Stromal cell of bone marrow (primary cell): Measurements from ENCODE around the gene APOL3.
"Not testable (repeated sequence)": the region's sequence is repeated elsewhere in the genome, so short reads cannot be mapped to it uniquely, and the experiment has no call there.

ENCODE experiments used
- DNase-seq: peaks from one replicate; pipeline ENCODE4 v3.0.0-alpha.2; 2012; ENCODE audit warnings: low read depth

The APOL3 gene

DNA sequence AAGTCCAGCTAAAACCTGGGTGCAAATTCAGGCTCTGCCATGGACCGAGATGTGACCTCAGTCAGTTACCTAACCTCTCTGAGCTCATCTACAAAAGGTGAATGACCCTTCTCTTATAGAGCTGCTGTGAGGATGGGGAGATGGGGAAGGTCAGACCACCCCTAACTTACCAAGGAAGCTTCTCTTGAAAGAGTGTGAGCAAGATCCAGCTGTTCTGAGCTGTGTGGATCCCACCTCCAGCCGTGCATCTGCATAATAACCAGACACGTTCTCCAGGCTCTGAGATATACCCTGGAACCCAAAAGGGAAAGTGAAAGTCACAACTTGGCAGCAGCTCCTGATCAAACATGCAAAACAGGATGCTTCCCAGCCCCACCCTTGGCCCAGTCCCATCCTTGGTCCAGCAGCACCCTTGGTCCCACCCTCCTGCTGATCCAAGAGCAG is at the start of gene APOL3:
Gene APOL3, minus strand, starts transcription at position 257 of the 444 bp plus-strand sequence. CDS start 11,700 bp downstream, outside the sequence.
- DNase-seq, result peak; percentile 73

- no peak for DNase-seq
These were observed 49.7 kb upstream of the APOL3 start for GRCh38 chr22:36210224-36210623.

DNA sequence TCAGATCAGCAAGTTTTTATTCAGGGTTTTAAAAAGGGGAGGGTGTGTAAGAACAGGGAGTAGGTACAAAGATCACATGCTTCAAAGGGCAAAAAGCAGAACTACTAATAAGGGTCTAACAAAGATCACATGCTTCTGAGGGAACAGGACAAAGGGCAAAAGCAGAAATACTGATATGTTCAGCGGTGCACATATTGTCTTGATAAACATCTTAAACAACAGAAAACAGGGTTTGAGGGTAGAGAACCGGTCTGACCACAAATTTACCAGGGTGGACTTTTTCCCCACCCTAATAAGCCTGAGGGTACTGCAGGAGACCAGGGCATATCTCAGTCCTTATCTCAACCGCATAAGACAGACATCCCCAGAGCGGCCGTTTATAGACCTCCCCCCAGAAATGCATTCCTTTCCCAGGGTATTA is 48.9 kb upstream of the APOL3 start:
- DNase-seq, result not testable (repeated sequence)

DNA sequence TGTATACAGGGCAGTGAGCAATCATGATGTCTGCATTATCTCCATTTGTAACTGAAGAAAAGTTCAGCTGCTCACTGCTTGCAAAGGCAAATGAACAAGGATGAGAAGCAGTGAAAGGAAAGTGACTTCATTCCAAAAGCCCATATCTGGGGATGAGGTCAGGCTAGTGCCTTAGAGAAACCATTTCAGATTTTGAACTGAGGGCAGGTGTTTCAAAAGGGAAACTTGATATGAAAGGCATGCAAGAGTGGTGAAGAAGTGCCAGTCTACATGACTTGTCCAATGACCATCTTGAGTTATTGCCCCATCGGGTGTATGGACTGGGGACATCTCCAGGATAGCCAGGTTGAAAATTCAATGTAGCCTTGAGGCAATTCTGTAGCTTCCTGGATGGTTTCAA is 48.4 kb upstream of the APOL3 start:
- no peak for DNase-seq

- no peak for DNase-seq
These were observed 47.7 kb upstream of the APOL3 start for GRCh38 chr22:36208162-36208765.

GRCh38 chr22:36206255-36206654 is 45.7 kb upstream of the APOL3 start:
- DNase-seq, result no peak

DNA sequence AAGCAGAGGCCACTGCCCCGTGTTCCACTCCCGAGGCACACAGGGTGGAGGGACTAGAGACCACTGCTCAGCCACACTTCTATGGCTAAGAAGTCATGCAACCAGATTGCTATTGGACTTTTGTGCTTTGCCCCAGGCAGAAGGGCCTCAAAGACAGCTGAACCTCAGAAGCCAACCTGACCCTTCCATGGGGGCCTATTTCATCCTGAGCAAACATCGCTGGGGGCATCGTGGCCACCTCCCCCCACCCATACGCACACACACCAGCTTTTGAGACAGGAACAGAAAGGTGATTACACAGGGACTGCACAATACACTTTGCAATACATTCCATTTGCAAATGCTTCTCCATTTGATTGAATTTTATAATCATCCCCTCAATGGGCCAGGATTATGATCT is 45.0 kb upstream of the APOL3 start:
- not testable (repeated sequence) for DNase-seq

DNA sequence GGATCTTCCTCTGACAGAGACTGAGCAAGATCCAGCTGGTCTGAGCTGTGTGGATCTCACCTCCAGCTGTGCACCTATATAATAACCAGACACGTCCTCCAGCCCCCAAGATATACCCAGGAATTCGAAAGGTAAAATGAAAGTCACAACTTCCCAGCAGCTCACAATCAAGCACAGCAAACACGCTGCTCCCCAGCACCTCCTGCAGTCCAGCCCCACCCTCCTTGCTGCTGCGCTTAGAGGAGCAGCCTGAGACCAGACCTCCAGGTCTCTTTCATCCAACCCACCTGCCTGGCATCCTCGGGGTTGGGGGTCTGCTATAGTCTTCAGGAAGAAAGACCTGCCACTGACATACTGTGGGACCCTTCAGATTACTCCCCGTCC is 44.1 kb upstream of the APOL3 start:
- DNase-seq, result no peak

DNA sequence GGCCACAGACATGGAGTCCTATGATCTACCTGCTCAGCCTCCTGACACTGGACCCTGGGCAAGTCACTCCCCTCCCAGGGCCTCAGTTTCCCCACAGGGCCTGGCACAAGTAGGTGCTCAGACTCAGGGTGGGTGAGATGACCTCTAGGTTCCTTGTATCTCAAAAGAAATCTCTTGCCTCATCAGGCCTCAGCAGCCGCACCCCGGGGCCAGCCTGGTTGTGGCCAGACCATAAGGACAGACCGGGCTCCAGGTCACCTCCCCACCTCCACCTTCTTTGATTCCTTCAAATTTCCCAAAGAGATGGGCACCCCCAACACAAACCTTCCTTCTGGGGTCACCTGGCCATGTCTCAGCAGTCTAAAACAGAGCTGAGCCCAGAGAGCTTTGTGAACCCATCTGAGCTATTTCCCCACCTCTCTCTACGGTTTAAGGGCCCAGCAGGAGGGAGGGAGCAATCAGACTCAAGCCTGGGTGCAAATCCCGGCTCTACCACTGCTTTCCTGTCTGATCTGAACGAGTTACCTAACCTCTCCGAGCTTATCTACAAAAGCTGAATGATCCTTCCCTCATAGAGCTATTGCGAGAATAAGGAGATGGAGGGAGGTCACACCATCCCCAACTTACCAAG is 43.6 kb upstream of the APOL3 start:
- no peak for DNase-seq

- not testable (repeated sequence) for DNase-seq
These were observed 42.9 kb upstream of the APOL3 start for GRCh38 chr22:36203441-36203840.

- DNase-seq, result not testable (repeated sequence)
These were observed 42.4 kb upstream of the APOL3 start for GRCh38 chr22:36202906-36203305.

- DNase-seq, result no peak
These were observed 41.2 kb upstream of the APOL3 start, which contains the start of gene APOL4 for GRCh38 chr22:36201630-36202319. Gene APOL4 (minus strand): TSS chr22:36201809. CDS start chr22:36201734, 75 bp downstream.

DNA sequence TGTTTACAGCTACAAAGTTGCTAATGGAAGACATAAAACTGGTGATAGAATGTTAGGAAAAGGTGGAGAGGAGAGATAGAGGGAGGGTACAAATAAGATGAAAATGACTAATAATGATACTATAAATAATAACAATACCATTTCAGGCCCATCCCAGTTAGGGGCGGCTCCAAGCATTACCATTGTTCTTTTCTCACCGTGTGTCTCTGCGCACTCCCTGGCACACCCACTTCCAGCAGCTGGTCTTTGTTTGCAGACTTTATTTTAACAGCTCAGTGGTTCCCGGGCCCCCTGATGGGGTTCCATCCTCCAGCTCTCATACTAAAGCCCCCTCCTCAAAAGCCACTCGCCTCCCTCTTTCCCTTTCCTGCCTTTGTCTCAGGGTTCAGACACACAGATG is 40.5 kb upstream of the APOL3 start:
- not testable (repeated sequence) for DNase-seq

- no peak for DNase-seq
These were observed 38.5 kb upstream of the APOL3 start for GRCh38 chr22:36199001-36199551.

DNA sequence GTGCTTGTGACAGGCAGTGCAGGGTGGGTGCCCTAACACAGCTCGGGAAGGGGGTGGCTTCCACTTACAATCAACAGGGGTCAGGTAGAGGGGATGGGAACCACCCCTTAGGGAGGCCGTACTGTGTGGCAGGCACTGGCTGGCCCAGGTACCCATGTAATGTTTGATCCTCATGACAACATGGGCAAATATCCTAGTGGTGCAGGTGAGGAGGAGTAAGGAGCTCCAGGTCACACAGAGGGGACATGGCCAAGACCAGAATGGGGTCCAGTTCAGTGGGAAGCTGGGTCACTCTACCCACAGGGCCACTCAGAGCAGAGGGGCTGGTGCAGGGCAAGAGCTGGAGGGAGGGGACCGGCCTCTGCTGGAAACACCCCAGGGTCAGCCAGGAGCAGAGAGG is 38.0 kb upstream of the APOL3 start:
- no peak for DNase-seq

- no peak for DNase-seq
These were observed 37.1 kb upstream of the APOL3 start for GRCh38 chr22:36197514-36198146.

DNA sequence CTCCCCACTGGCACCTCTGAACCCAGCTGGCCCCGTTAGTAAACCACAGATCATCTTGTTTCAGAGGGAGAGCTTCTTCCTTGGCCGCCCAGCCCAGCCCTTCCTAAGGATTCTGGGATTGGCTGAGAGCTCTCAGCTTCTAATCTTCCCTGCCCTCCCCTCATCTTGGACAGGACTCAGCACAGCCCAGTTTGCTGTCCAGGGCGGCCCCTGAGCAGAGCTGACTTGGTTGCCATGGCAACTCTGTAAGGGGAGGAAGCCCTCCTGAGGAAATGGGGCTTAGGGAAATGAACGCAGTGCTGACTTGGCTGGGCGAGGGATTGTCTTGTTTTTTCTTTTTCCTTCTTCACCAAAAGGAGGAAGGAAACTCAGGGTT is 36.5 kb upstream of the APOL3 start:
- no peak for DNase-seq

GRCh38 chr22:36196254-36197064 is 35.9 kb upstream of the APOL3 start:
- no peak for DNase-seq

- peak; percentile 63 for DNase-seq
These were observed 34.4 kb upstream of the APOL3 start for GRCh38 chr22:36194971-36195370.

GRCh38 chr22:36194385-36194784 is 33.8 kb upstream of the APOL3 start:
- DNase-seq, result no peak

- DNase-seq, result no peak
These were observed 33.0 kb upstream of the APOL3 start for GRCh38 chr22:36193577-36193976.

GRCh38 chr22:36193171-36193570 is 32.6 kb upstream of the APOL3 start:
- DNase-seq, result no peak
